Mammary epithelial cell (primary cell): ENCODE data around the gene CKAP2.

Experiments
- EZH2 ChIP-seq: IDR thresholded peaks from 2 replicates; pipeline ENCODE4 v1.6.1; 2012; ENCODE audit warnings: low read length, inconsistent platforms, borderline replicate concordance
- TF ChIP-seq, protein P1 (sequence below), 2 donors: IDR thresholded peaks in 1 of 2; conservative IDR thresholded peaks in 1 of 2; 2 replicates each; pipeline ENCODE4 v1.5.1; 2011 to 2012; ENCODE audit warnings: inconsistent platforms in 2 of 2, low read length in 2 of 2, mild to moderate bottlenecking in 2 of 2, control low read depth in 1 of 2, low read depth in 1 of 2; ENCODE audit not compliant: insufficient read depth in 1 of 2; ENCODE audit errors: extremely low read depth in 1 of 2

DNA sequence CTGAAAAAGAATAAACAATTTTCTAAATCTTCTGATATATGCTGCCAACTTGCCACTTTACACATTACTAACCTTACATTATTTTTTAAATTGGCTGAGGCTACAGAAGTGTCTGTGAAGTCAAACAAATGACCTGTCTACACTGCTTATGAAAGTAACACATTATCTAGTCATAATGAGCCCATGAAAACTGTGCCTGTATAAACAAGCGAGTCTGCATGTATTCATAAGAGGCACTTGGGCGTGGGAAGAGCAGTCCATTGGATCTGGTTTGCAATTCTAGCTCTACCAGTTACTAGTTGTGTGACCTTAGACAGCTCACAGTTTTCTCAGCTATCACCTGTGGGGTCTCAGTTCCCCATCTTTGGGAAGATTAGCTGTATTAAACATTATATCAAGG, 7.9 kb upstream of the CKAP2 start:
- TF ChIP-seq, protein P1, sequence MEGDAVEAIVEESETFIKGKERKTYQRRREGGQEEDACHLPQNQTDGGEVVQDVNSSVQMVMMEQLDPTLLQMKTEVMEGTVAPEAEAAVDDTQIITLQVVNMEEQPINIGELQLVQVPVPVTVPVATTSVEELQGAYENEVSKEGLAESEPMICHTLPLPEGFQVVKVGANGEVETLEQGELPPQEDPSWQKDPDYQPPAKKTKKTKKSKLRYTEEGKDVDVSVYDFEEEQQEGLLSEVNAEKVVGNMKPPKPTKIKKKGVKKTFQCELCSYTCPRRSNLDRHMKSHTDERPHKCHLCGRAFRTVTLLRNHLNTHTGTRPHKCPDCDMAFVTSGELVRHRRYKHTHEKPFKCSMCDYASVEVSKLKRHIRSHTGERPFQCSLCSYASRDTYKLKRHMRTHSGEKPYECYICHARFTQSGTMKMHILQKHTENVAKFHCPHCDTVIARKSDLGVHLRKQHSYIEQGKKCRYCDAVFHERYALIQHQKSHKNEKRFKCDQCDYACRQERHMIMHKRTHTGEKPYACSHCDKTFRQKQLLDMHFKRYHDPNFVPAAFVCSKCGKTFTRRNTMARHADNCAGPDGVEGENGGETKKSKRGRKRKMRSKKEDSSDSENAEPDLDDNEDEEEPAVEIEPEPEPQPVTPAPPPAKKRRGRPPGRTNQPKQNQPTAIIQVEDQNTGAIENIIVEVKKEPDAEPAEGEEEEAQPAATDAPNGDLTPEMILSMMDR (conservative IDR thresholded peaks at IDR 0.05 in 1 of 2, IDR thresholded peaks at IDR 0.05 in 1 of 2; ENCODE audit: extremely low read depth in 1 of 2, insufficient read depth in 1 of 2, low read depth in 1 of 2, low read length in 2 of 2): no peak
- no peak for TF ChIP-seq EZH2
